Measurements from ENCODE around the gene GGTLC2.

- no peak for TF ChIP-seq CTCF (IDR thresholded peaks at IDR 0.05)
- TF ChIP-seq POLR2A (IDR thresholded peaks at IDR 0.05): no peak
Measured at GRCh38 chr22:22687638-22688500, 43.5 kb downstream of the GGTLC2 start.

Data from lower leg skin (tissue), 3 donors.